Measurements from ENCODE around the gene FBXO15.

The FBXO15 gene

GRCh38 chr18:74126684-74127655 is 20.7 kb downstream of the FBXO15 start:
- no peak overlapping the region for H3K4me3 ChIP-seq (ENCODE audit: low read depth, low read length)
- H3K9me3 ChIP-seq (ENCODE audit: control insufficient read depth, low read length): no peaks in the 10 kb centered on the region
- H3K36me3 ChIP-seq (ENCODE audit: control insufficient read depth, insufficient read depth, low read length): no peaks in the 10 kb centered on the region
- H3K4me1 ChIP-seq: no peaks in the 10 kb centered on the region
- no peaks in the 10 kb centered on the region for H3K27me3 ChIP-seq (ENCODE audit: control insufficient read depth, insufficient read depth, low read length)
- H3K79me2 ChIP-seq: no peaks in the 10 kb centered on the region
- TF ChIP-seq CTCF (IDR thresholded peaks at IDR 0.05): no peak
- H2AFZ ChIP-seq: no peak overlapping the region
- H3K4me2 ChIP-seq (ENCODE audit: low read length): no peak overlapping the region
- no peak overlapping the region for H3K27ac ChIP-seq
- no peak overlapping the region for H3K9ac ChIP-seq

DNA sequence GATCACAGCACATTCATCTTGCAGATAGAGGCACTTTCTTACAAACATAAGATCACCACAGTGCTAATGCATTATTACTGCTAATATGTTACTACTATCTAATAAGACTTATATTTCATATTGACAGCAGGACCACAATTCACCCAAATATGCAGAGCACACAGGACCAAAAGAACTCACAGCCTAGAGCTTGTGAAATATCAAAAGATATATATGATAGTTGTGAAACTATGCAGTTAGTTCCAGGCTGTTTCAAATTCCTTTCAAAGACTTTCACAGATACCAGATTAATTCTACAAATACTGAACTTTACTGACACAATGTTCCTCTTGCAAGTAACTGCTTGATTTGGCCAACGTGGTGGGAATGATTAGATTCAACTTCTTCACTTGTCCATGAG is 23.0 kb downstream of the FBXO15 start:
- Histone ChIP-seq H3K9ac (no peak overlapping the region), H3K79me2 (no peaks in the 10 kb centered on the region), H3K4me3 (ENCODE audit: low read depth, low read length) (no peak overlapping the region), H3K36me3 (ENCODE audit: control insufficient read depth, insufficient read depth, low read length) (no peaks in the 10 kb centered on the region), H3K9me3 (ENCODE audit: control insufficient read depth, low read length) (no peaks in the 10 kb centered on the region), H3K27me3 (ENCODE audit: control insufficient read depth, insufficient read depth, low read length) (no peaks in the 10 kb centered on the region), H3K4me1 (no peaks in the 10 kb centered on the region), H3K4me2 (ENCODE audit: low read length) (no peak overlapping the region), H2AFZ (no peak overlapping the region), H3K27ac (no peak overlapping the region)
- no peak for TF ChIP-seq CTCF (IDR thresholded peaks at IDR 0.05)

DNA sequence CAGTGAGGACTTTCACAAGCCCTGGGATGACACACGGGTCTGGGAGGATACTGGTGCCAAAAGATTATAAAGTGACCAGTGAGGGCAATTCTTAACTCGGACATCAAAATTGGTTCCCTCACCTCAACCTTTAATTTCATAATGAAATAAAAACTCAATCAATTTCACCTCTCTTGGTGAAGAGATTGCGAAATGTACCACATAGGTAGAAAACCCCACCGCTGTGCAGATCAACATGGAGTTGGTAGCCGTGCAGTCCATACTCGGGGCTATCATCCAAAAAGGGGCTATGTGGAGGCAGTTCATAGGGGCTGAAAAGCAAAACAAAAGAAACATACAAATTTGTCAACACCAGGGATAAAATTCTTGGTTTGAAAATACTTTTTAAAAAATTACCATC is 24.4 kb downstream of the FBXO15 start:
- H3K4me2 ChIP-seq (ENCODE audit: low read length): no peak overlapping the region
- H3K27ac ChIP-seq: no peak overlapping the region
- TF ChIP-seq CTCF (IDR thresholded peaks at IDR 0.05): no peak
- no peak overlapping the region for H2AFZ ChIP-seq
- H3K9me3 ChIP-seq (ENCODE audit: control insufficient read depth, low read length): no peaks in the 10 kb centered on the region
- no peaks in the 10 kb centered on the region for H3K27me3 ChIP-seq (ENCODE audit: control insufficient read depth, insufficient read depth, low read length)
- H3K79me2 ChIP-seq: no peaks in the 10 kb centered on the region
- no peak overlapping the region for H3K9ac ChIP-seq
- no peaks in the 10 kb centered on the region for H3K36me3 ChIP-seq (ENCODE audit: control insufficient read depth, insufficient read depth, low read length)
- no peak overlapping the region for H3K4me3 ChIP-seq (ENCODE audit: low read depth, low read length)
- no peaks in the 10 kb centered on the region for H3K4me1 ChIP-seq

DNA sequence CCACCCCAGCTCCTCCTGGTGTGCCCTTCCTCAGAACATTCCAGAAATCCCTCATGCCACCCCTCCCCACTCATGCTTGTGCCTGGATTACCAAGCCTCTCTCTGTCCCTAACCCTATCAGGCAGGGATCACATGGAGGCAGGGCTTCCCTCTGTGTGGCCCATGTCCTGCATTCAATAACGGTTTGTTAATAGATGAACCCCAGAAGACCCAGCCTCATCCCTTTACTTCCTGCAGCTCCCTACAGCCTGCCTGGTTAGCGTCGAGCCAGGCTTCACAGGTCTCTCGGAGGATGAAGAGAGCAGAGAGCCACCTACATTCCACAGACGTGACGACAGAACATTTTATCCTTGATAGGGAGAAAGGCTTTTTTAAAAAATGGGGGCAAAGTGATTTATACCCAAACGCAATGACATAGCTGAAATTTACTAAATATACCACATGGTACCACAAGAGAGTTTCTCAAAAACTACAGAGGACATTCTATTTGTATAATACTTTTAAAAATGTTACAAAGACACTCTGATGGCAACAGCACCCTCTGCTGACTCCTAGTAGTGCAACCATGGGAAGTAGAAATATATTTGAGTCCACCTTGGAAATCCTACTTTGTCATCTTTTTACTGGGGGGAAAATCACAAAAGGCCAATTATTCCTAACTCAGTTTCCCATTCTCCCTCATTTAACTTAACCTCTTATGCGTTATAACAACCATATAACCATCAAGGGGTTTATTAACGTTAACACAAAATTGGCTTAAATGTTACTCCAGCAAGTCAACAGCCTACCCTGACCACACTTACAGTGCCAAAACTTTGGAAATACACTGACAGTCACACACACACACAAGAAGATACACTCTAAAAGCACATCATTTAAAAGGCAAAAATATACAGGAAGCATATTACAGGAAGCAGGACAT is 30.7 kb downstream of the FBXO15 start:
- Histone ChIP-seq H3K27ac (no peak overlapping the region), H3K79me2 (no peaks in the 10 kb centered on the region), H3K27me3 (ENCODE audit: control insufficient read depth, insufficient read depth, low read length) (no peaks in the 10 kb centered on the region), H3K4me3 (ENCODE audit: low read depth, low read length) (no peak overlapping the region), H3K4me2 (ENCODE audit: low read length) (no peak overlapping the region), H3K9ac (no peak overlapping the region), H3K4me1 (no peaks in the 10 kb centered on the region), H3K36me3 (ENCODE audit: control insufficient read depth, insufficient read depth, low read length) (no peaks in the 10 kb centered on the region), H3K9me3 (ENCODE audit: control insufficient read depth, low read length) (no peaks in the 10 kb centered on the region), H2AFZ (no peak overlapping the region)
- TF ChIP-seq CTCF (IDR thresholded peaks at IDR 0.05): no peak
